NCI-H146 (cell line): ENCODE measurements around the gene TSPAN32.
A peak's percentile ranks its signal among the peaks of the same experiment; 100 is the strongest.

Experiments
- DNase-seq: peaks from one replicate; lab custom pipeline; 2025; lab: John Stamatoyannopoulos, UW

The TSPAN32 gene

GRCh38 chr11:2289350-2289749 is 12.5 kb upstream of the TSPAN32 start:
- DNase-seq, result no peak

- no peak for DNase-seq
Measured at GRCh38 chr11:2289859-2290258, 12.0 kb upstream of the TSPAN32 start.

- DNase-seq, result peak; percentile 71
Measured at GRCh38 chr11:2290351-2290841, 11.4 kb upstream of the TSPAN32 start.

- no peak for DNase-seq
Measured at GRCh38 chr11:2293531-2293971, 8.3 kb upstream of the TSPAN32 start.

- DNase-seq, result no peak
Measured at GRCh38 chr11:2293984-2294925, 7.6 kb upstream of the TSPAN32 start.

- no peak for DNase-seq
Measured at GRCh38 chr11:2294926-2295290, 6.9 kb upstream of the TSPAN32 start.

- DNase-seq, result no peak
Measured at GRCh38 chr11:2295971-2296912, 5.6 kb upstream of the TSPAN32 start.

GRCh38 chr11:2296913-2297622 is 4.7 kb upstream of the TSPAN32 start:
- DNase-seq, result no peak

GRCh38 chr11:2297623-2298030 is 4.2 kb upstream of the TSPAN32 start:
- DNase-seq, result no peak

- no peak for DNase-seq
Measured at GRCh38 chr11:2298131-2298794, 3.5 kb upstream of the TSPAN32 start.

GRCh38 chr11:2298795-2299761 is 2.7 kb upstream of the TSPAN32 start:
- peak; percentile 67 for DNase-seq

- no peak for DNase-seq
Measured at GRCh38 chr11:2299773-2300172, 2.0 kb upstream of the TSPAN32 start.

GRCh38 chr11:2300290-2300935 is 1.4 kb upstream of the TSPAN32 start:
- no peak for DNase-seq

GRCh38 chr11:2300936-2301630 is 730 bp upstream of the TSPAN32 start:
- DNase-seq, result no peak

GRCh38 chr11:2302306-2302895 is 588 bp downstream of the TSPAN32 start:
- DNase-seq, result no peak

- DNase-seq, result no peak
Measured at GRCh38 chr11:2302896-2303626, 1.2 kb downstream of the TSPAN32 start.

- DNase-seq, result no peak
Measured at GRCh38 chr11:2303627-2304505, 2.1 kb downstream of the TSPAN32 start.
